Adrenal gland (tissue), 5 donors: ENCODE results near the gene TBC1D7.

Experiments used
- CTCF ChIP-seq, 6 experiments: fragments of 450-650 bp in 4 of 6; fragments of 200-600 bp in 2 of 6; sonication (generic) in 1 of 6; IDR thresholded peaks; 1 replicate in 5 of 6; 2 replicates in 1 of 6; pipeline versions ENCODE4 v1.5.1 to v1.8.0; 2016 to 2021; ENCODE audit warnings: antibody characterized with exemption in 6 of 6, mild to moderate bottlenecking in 2 of 6, moderate library complexity in 1 of 6
- POLR2A ChIP-seq, 2 donors: fragments of 450-650 bp; IDR thresholded peaks; one replicate each; pipeline ENCODE4 v1.6.1; 2017; ENCODE audit warnings: antibody characterized with exemption in 2 of 2, mild to moderate bottlenecking in 2 of 2, moderate library complexity in 1 of 2
- donor health status: DM: no; HTN: no; CAD: no.

- TF ChIP-seq POLR2A (IDR thresholded peaks at IDR 0.05), result no peak
- TF ChIP-seq CTCF (IDR thresholded peaks at IDR 0.05), result no peak
Measured at GRCh38 chr6:13368731-13369115, 40.4 kb upstream of the TBC1D7 start.
